NCI-H1417 treated with DMSO at 0.1 percent for 48 hours (cell line): ENCODE measurements around the gene KSR2.

Experiments used
- DNase-seq: peaks from one replicate; lab custom pipeline; 2025; lab: John Stamatoyannopoulos, UW

KSR2 gene

GRCh38 chr12:117457189-117457588, 511.6 kb downstream of the KSR2 start:
- no peak for DNase-seq

GRCh38 chr12:117456076-117456475, 512.7 kb downstream of the KSR2 start:
- no peak for DNase-seq

GRCh38 chr12:117453961-117454360, 514.8 kb downstream of the KSR2 start:
- no peak for DNase-seq

- no peak for DNase-seq
Measured at GRCh38 chr12:117452112-117452511, 516.7 kb downstream of the KSR2 start.

GRCh38 chr12:117450209-117450608, 518.6 kb downstream of the KSR2 start:
- no peak for DNase-seq

- DNase-seq: no peak
Measured at GRCh38 chr12:117447665-117448366, 521.0 kb downstream of the KSR2 start.

GRCh38 chr12:117444781-117445180, 524.0 kb downstream of the KSR2 start:
- no peak for DNase-seq

GRCh38 chr12:117441751-117442150, 527.0 kb downstream of the KSR2 start:
- no peak for DNase-seq

- DNase-seq: no peak
Measured at GRCh38 chr12:117440384-117440783, 528.4 kb downstream of the KSR2 start.

- no peak for DNase-seq
Measured at GRCh38 chr12:117439531-117440001, 529.2 kb downstream of the KSR2 start.

GRCh38 chr12:117438809-117439208, 530.0 kb downstream of the KSR2 start:
- DNase-seq: no peak

- no peak for DNase-seq
Measured at GRCh38 chr12:117437516-117438255, 531.1 kb downstream of the KSR2 start.

- DNase-seq: no peak
Measured at GRCh38 chr12:117433878-117434277, 534.9 kb downstream of the KSR2 start.

GRCh38 chr12:117430246-117430645, 538.5 kb downstream of the KSR2 start:
- DNase-seq: no peak

- no peak for DNase-seq
Measured at GRCh38 chr12:117427211-117427610, 541.6 kb downstream of the KSR2 start.

GRCh38 chr12:117421987-117422386, 546.8 kb downstream of the KSR2 start:
- no peak for DNase-seq

- no peak for DNase-seq
Measured at GRCh38 chr12:117421068-117421752, 547.6 kb downstream of the KSR2 start.

GRCh38 chr12:117417004-117417403, 551.8 kb downstream of the KSR2 start:
- no peak for DNase-seq

- no peak for DNase-seq
Measured at GRCh38 chr12:117412465-117413188, 556.2 kb downstream of the KSR2 start.

- no peak for DNase-seq
Measured at GRCh38 chr12:117409286-117409685, 559.5 kb downstream of the KSR2 start.

- DNase-seq: no peak
Measured at GRCh38 chr12:117408161-117408791, 560.5 kb downstream of the KSR2 start.

- DNase-seq: no peak
Measured at GRCh38 chr12:117404940-117405339, 563.9 kb downstream of the KSR2 start.
